Stimulated activated CD4-positive, alpha-beta T cell treated with anti-CD3 and anti-CD28 coated beads, Interleukin-15, amount 100 ng/mL, for 24 hours (primary cell): Measurements from ENCODE around the gene CABLES2.
"Not testable (repeated sequence)": the region's sequence is repeated elsewhere in the genome, so short reads cannot be mapped to it uniquely, and the experiment has no call there.

Experiments used
- DNase-seq: peaks from one replicate; pipeline ENCODE4 v3.0.0-alpha.2; 2020

Gene CABLES2

DNA sequence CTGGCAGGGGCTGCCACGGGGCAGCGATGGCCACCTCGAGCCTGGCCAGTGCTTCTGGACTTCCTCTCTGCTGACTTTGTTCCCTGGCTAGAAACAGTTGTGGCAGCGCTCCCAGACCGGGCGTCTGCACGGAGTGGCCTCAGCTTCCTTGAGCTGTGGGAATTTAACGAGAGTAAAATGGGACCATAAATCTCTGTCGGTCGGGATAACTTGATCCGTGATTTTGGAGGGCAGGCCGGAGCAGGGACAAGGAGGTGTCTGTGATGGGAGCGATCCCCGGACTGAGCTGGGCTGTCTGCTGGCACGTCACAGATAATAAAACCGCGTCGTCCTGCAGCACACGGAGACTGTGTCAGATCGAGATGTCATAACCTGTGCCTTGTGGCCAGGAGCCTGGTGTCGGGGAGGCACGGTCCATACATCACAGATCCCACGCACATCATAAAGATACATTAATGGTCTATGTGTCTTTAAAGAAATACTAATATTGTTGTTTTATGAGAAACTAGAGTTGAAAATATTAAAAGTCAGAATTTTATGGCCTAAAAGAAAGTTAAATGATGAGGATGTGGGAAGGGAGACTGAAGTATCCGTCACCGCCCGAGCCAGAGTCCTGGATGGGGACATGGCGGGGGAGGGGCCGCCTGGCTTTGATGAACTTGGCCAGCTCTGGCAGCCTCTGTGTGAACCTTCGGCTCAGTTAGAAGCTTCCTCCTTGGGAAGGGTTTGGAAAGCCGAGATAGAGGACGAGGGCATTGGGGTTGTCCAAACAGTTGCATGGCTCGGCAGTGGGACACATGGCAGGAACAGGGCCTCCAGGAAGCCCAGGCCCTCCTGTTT, 26.8 kb upstream of the CABLES2 start:
- DNase-seq: no peak

DNA sequence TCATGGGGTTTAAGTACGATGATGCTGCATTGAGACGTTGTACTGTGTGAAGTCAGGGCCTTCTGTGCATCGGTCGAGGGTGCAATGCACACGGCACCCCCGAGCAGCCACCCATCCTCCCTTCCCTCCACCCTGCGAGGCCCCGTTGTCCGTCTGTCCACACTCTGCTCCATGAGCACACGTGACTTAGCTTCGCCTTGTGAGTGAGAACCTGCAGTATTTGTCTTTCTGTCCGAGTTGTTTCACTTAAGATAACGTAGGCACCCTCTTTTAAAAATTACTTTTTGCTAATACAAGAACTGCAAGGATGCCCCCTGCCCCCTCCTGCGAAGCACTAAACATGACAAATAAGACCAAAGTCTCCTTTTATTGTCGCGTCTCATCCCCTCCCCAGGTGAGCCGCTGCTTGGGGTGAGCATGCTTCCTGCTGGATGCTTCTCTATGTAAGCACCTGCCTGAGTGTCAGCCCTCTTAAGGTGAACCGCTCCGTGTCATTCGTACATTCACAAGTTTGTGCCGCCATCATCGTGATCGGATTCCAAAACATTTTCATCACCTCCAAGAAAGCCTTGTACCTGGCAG, 23.9 kb upstream of the CABLES2 start:
- DNase-seq: no peak

GRCh38 chr20:62430311-62430853, 23.3 kb upstream of the CABLES2 start:
- DNase-seq: no peak

- no peak for DNase-seq
Observed at GRCh38 chr20:62429455-62430310, 22.6 kb upstream of the CABLES2 start.

DNA sequence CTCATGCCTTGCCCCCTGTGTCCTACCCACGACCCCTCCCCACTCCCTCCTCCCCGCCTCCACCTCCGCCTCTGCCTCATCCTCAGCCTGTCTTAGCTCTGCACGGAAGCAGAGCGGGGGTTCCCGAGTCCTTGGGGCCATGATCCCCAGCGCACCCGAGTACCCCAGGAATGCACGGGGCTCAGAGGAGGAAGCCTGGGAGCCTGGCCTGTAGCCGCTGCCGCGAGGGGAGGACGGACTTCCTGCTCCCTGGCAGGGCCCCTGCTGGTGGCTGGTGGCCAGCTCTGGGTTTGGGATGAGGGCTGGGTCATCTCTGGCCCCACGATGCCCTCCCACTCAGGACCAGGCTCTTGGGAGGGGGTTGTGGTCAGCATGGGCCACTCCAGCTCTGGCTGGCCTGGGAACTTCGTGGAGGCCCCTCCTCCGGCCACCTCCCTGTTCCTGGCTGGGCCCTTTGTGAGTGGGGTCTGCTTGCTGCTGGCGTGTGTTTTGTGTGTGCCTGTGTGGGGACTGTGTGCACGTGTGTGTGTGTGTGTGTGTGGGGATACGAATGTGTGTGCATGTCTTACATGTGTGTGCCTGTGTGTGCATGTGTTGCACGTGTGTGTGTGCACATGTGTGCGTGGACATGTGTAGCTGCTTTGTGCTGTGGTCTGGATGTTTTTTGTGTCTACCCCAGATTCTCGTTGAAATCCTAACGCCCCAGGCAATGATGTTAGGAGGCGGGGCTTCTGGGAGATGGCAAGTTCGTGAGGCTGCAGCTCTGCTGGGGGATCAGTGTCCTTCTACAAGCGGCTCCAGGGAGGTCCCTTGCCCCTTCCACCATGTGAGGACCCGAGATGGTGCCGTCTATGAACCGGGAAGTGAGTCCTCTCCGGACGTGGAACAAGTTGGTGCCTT, 21.6 kb upstream of the CABLES2 start:
- no peak for DNase-seq

GRCh38 chr20:62428002-62428372, 20.9 kb upstream of the CABLES2 start:
- DNase-seq: no peak

DNA sequence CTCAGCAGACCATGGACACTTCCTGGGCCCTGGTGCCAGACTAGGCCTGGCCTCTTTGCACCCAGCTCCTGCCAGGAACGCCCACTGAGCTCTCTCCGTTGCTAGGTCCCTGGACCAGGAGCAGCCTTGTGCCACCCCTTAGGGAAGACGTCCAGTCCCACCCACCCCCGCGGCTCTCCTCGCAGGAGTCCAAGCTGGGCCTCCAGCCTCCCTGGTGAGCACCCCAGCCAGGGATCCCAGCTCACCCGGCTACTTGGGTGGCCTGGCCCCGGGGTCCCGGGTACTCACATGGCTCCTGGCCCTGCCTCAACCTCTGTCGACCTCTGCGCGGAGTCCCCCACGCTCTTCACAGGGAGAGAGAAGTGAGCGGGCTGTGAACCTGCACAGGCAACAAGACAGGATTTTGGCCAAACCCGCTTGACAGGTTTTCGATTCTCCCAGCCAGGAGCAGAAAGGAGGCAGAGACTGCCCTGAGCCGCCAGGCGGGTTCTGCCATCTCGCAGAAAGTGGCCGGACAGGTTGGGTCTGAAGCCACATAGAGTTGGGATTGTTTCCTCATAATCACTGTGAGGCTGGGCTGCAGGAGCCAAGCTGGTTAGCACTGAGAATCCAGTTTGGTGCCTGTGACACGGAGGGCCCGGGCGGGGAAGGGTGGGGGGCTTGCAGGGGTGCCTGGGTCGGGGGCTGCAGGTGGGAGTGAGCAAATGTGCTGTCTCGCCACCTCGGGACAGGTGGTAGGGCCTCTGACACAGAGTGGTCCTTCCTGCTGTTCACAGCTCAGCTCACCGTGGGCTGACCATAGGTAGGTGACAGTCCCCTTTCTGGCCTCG, 20.3 kb upstream of the CABLES2 start, which contains the start of gene RBBP8NL:
TSS of gene RBBP8NL (minus strand) at position 368 of the 830 bp plus-strand sequence. CDS start 7,892 bp downstream, outside the sequence.
- DNase-seq: no peak

DNA sequence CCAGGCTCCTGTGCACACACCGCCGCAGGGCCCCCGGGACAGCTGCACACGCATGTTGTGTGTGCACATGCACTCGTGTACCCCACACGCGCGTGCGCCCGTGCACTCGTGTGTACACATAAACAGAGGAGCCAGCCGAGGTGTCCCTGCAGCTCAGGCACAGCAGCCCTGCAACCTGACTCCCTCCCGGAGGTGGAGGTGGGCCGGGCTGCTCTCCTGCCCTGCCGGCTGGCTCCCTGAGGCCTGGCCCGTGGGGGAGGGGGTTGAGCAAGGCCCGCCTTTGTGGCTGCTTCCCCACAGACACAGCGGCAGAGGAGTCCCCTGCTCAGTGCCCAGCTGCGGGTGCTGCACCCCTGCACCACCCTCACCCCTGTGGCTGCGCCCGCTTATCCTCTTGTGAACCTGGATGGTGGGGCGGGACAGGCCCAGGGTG, 19.6 kb upstream of the CABLES2 start:
- DNase-seq: no peak

GRCh38 chr20:62426059-62426348, 18.9 kb upstream of the CABLES2 start:
- DNase-seq: not testable (repeated sequence)

DNA sequence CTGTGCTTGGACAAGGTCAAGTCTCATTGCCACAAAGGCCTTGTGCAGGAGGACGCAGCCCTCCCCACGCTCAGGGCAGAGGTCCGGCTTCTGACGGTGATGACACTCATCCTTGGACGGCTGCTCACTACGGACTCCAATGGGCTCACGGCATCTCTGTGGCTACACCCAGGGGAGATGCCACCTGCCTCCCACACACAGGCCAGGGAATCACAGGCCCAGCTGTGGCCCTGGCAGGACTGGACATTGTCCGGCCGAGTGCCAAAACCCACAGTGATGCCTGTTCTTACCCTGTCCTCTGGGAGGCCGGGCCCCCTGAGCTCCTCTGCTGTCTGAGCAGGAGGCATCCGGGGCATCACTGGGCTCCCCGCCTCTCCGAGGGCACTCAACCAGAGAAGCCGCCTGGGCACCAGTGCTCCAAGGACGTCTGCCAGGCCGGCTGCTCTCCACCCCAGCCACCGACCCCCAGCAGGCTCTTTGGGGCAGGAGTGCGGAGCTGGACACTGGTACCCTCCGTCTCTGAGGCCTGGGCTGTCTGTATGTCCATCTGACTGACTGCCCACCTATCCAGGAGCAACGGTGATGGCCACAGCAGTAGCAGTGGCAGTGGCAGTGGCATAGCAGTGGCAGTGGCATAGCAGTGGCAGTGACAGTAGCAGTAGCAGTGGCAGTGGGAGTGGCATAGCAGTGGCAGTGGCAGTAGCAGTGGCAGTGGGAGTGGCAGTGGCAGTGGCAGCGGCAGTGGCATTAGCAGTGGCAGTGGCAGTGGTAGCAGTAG, 18.4 kb upstream of the CABLES2 start:
- DNase-seq: no peak

DNA sequence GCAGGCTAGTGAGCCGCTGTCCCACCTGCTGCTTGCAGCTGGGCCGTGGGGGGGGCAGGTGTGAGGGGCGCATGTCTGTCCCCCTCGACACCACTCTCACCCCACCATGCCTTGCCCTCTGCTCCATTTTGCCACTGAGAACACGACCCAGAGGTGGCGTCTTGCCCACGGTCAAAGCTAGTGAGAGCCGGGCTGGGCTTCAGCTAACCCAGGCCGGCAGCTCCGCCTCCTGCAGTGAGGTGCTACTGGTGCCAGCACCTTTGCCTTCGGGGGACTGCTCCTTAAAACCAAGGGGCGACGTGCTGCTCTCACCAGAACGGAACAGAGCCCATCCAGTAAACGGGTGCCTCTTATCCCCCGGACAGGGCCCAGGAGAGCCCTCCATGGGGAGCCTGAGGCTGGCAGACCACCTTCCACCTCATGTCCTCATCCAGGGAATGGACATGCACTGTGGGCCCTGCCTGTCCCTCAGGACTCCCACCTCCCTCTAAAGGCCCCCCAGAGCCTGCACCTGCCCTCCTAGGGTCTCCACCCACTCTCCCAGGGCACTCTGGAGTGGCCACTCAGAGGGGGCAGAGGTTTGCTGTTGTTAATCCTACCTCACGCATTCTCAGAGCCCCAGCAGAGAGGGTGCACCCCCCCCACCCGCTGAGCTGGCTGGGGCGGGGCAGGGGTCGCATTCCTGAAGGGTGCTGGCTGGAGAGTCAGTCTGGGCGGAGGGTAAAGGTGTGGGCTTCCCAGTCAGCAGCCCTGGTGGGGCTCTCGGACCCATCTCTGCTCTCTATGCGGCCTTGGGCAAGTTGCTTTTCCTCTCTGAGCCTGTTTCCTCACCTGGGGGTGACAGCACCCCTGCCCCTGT, 17.4 kb upstream of the CABLES2 start:
- no peak for DNase-seq

- no peak for DNase-seq
Observed at GRCh38 chr20:62423326-62423706, 16.2 kb upstream of the CABLES2 start.

- no peak for DNase-seq
Observed at GRCh38 chr20:62422636-62423325, 15.7 kb upstream of the CABLES2 start.

DNA sequence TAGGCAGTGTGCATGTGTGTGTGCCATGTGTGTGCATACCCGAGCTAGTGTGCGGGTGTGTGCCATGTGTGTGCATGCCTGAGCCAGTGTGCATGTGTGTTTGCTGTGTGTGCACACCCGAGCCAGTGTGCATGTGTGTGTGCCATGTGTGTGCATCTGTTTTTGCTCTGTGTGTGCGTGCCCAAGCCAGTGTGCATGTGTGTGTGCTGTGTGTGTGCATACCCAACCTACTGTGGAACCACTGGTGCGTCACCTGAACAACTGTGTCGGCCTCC, 14.6 kb upstream of the CABLES2 start:
- DNase-seq: no peak

- no peak for DNase-seq
Observed at GRCh38 chr20:62420846-62421715, 14.0 kb upstream of the CABLES2 start.

DNA sequence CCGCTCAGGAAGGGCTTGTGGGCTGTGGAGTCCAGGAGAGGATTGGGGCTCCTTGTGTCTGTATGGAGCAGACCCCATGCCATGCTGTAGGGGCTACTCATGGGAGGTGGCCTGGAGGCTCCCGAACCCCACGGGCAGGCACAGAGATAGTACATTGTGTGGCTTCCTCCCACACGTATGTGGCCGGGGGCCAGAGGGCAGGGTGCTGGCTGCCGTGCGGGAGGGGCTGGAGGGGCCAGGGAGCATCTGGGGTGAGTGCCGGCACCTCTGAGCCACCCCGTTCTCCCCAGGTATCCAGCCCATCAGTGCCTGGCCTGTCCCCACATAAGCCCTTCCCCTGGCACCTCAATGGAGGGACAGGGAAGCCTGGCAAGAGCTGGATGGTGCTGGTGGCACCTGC, 12.7 kb upstream of the CABLES2 start:
- DNase-seq: no peak

GRCh38 chr20:62418709-62419487, 11.8 kb upstream of the CABLES2 start:
- DNase-seq: no peak
